Heart left ventricle (tissue), 13 donors: ENCODE measurements around the gene LRRC36.

Source experiments
- POLR2A ChIP-seq, 2 donors: fragments of 450-650 bp; IDR thresholded peaks; one replicate each; pipeline ENCODE4 v1.6.1; 2017; ENCODE audit warnings: antibody characterized with exemption in 2 of 2, mild to moderate bottlenecking in 2 of 2, moderate library complexity in 2 of 2
- TF ChIP-seq, protein P1 (sequence below), 12 donors: fragments of 200-600 bp; sonication (generic) in 4 of 12; IDR thresholded peaks; one replicate each; pipeline versions ENCODE4 v1.5.0 to v1.8.0; 2018 to 2022; ENCODE audit warnings: antibody characterized with exemption in 12 of 12, mild to moderate bottlenecking in 5 of 12
- donor health status: ischemic (EF 13 %, LVEDD 7.1; RV severe dilation, severe dysfunction).
- donor health status: DM: no; HTN: yes; CAD: no.
- donor health status: DM: no; HTN: no; CAD: no.
- donor health status: ischemic (EF 25% LVEDD 6.9; RV normal size, moderate dysfunction).
- donor health status: ischemic (EF 25% LVEDD 5.7; RV mildly dilated, moderate dysfunction).
- donor health status: ischemic (EF 35%, LVEDD 5.7; RV mildly dilated, moderate dysfunction).
- donor health status: nonischemic (EF 11% LVEDD 7.7; RV severe dilation, severe dysfunction).
- donor health status: DM: yes; HTN: yes; CAD: no.
- donor health status: PGD.
- donor health status: ischemic (EF 29% LVEDD 5.4; RV normal size, mild dysfunction).
- donor health status: nonischemic (EF 23%, LVEDD 6.1; RV moderate dilation, normal function).

DNA sequence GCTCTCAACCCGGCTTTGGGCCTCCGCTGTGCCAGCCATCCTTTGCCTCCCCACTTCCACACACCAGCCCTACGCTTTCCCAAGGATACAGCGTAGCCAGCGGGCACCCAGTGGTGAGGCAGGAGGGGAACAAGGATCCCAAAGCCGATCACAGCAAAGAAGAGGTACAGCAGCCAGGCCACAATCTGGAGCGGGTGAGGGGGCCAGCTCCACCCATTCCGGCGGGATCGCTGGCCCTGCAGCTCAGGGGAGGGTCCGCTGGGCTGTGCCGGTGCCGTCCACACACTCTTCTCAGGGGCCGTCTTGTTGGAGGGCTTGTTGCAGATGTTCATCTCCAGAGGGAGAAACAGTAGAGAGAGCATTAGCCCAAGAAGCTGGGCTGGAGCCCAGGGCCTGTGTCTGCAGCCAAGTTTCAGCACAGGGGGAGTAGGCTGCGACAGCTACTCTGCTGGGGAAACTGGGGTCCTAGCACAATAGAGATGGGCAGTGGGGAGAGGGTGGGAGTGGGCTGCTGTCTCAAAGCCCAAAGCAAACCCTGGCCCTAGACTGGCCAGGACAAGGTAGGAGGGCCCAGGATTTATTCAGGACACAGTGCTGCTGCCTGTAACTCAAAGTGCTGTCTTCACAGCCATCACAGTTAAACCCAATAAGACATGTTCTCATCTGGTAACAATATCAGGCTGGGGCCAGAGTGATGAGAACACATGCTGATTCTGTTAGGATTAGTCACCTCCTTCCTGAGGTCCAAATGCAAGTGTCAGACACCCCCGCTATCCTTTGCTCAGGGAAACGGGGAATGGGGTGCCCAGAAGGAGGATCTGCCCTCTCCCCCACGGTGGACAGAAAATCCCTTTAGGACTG lies 79.7 kb downstream of the LRRC36 start:
- TF ChIP-seq, protein P1, sequence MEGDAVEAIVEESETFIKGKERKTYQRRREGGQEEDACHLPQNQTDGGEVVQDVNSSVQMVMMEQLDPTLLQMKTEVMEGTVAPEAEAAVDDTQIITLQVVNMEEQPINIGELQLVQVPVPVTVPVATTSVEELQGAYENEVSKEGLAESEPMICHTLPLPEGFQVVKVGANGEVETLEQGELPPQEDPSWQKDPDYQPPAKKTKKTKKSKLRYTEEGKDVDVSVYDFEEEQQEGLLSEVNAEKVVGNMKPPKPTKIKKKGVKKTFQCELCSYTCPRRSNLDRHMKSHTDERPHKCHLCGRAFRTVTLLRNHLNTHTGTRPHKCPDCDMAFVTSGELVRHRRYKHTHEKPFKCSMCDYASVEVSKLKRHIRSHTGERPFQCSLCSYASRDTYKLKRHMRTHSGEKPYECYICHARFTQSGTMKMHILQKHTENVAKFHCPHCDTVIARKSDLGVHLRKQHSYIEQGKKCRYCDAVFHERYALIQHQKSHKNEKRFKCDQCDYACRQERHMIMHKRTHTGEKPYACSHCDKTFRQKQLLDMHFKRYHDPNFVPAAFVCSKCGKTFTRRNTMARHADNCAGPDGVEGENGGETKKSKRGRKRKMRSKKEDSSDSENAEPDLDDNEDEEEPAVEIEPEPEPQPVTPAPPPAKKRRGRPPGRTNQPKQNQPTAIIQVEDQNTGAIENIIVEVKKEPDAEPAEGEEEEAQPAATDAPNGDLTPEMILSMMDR (IDR thresholded peaks at IDR 0.05): no peak
- TF ChIP-seq POLR2A (IDR thresholded peaks at IDR 0.05): no peak
